Colonic mucosa (tissue), 4 donors: ENCODE data around the gene AREG. TPM values are rescaled to one million over a fixed set of nuclear protein-coding genes. Genes with fewer than 3 reads are reported as not detected.

Experiments used
- DNase-seq: peaks from one replicate; pipeline ENCODE4 v3.0.0-alpha.2; 2020
- H3K27ac ChIP-seq: fragments of 200-600 bp; one replicate; pipeline ENCODE4 v1.8.0; 2021
- H3K27me3 ChIP-seq: fragments of 200-600 bp; one replicate; pipeline ENCODE4 v1.8.0; 2021
- H3K36me3 ChIP-seq: fragments of 200-600 bp; one replicate; pipeline ENCODE4 v1.8.0; 2021
- H3K4me1 ChIP-seq: fragments of 200-600 bp; one replicate; pipeline ENCODE4 v1.8.0; 2021; ENCODE audit warnings: mild to moderate bottlenecking
- H3K4me3 ChIP-seq: fragments of 200-600 bp; one replicate; pipeline ENCODE4 v1.8.0; 2021
- H3K9ac ChIP-seq, 2 donors: one replicate each; pipeline ENCODE4 v1.7.0; 2013; ENCODE audit warnings: control low read depth in 2 of 2, low read depth in 2 of 2, low read length in 2 of 2
- H3K9me3 ChIP-seq: fragments of 200-600 bp; one replicate; pipeline ENCODE4 v1.8.0; 2021
- intact Hi-C: fragments of 100-400 bp; cut with DNase I; formaldehyde crosslinking; loops from one replicate; pipeline ENCODE4 v1.14.1; 2022
- total RNA-seq, 2 donors: library from RNA; stranded (reverse); fragmentation: NEBNext Ultra II Directional in 1 of 2; extraction: Animal tissue kit (Norgen Biotek cat#: 25700) in 1 of 2; gene quantifications; one replicate each; pipeline ENCODE4 v1.2.1, GENCODE V29; 2021
- TF ChIP-seq, protein P1 (sequence below): fragments of 200-600 bp; IDR thresholded peaks from one replicate; pipeline ENCODE4 v1.8.0; 2022; ENCODE audit warnings: antibody characterized with exemption, mild to moderate bottlenecking
- donor health status: healthy.
- donor health status: DM: no; HTN: no; CAD: no.
- donor health status: DM: no; HTN: no; CAD: no.

Gene AREG
- total RNA-seq, 2 donors from 2014 or later = 13.4 to 21.7 TPM

DNA sequence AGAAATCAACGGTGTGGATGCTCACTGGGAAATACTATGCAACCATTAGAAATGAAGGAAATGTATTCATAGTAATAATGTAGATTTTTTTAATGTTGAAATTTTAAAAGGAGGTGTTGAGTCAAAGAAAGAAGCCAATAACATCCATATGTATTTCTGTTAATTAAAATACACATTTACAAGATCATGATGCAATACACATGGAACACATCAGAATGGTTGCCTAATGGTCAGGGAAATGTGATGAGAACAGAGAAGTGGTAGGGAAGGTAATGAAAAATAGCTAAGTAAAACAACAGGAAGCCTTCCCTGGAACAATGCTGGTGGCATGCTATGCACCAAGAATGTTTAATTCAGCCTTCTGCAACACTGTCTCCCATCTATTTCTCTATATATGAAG, 18.2 kb downstream of the AREG start:
- Histone ChIP-seq H3K27ac (no peak overlapping the region), H3K4me1 (no peaks in the 10 kb centered on the region), H3K4me3 (no peak overlapping the region), H3K9ac (no peak overlapping the region), H3K9me3 (no peaks in the 10 kb centered on the region), H3K27me3 (no peaks in the 10 kb centered on the region), H3K36me3 (no peaks in the 10 kb centered on the region)
- TF ChIP-seq, protein P1, sequence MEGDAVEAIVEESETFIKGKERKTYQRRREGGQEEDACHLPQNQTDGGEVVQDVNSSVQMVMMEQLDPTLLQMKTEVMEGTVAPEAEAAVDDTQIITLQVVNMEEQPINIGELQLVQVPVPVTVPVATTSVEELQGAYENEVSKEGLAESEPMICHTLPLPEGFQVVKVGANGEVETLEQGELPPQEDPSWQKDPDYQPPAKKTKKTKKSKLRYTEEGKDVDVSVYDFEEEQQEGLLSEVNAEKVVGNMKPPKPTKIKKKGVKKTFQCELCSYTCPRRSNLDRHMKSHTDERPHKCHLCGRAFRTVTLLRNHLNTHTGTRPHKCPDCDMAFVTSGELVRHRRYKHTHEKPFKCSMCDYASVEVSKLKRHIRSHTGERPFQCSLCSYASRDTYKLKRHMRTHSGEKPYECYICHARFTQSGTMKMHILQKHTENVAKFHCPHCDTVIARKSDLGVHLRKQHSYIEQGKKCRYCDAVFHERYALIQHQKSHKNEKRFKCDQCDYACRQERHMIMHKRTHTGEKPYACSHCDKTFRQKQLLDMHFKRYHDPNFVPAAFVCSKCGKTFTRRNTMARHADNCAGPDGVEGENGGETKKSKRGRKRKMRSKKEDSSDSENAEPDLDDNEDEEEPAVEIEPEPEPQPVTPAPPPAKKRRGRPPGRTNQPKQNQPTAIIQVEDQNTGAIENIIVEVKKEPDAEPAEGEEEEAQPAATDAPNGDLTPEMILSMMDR = no peak
- intact Hi-C loops = no loop called here
- no peak for DNase-seq

DNA sequence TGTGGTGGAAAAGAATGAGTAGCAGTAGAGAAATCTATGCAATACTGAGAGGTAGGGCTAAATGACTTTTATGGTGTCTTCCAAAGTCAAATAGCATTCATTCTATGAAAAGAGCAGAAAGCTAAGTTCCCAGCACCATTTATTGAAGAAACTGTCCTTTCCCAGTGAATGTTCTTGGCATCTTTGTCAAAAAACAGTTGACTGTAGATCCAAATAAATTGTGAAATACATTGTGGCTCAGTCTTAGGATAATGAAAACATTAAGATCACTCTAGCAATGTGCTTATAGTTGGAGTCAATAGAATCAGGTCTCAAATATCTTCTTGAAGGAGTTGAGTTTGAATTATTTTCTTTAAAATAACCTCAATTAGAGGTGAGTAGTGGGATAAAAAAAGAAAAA, 19.4 kb downstream of the AREG start:
- DNase-seq = no peak
- no peaks in the 10 kb centered on the region for H3K27me3 ChIP-seq
- no peaks in the 10 kb centered on the region for H3K4me1 ChIP-seq
- no peak overlapping the region for H3K27ac ChIP-seq
- no peaks in the 10 kb centered on the region for H3K36me3 ChIP-seq
- no peak overlapping the region for H3K4me3 ChIP-seq
- TF ChIP-seq, protein P1 = no peak
- no peaks in the 10 kb centered on the region for H3K9me3 ChIP-seq
- intact Hi-C loops = no loop called here
- H3K9ac ChIP-seq = no peak overlapping the region

DNA sequence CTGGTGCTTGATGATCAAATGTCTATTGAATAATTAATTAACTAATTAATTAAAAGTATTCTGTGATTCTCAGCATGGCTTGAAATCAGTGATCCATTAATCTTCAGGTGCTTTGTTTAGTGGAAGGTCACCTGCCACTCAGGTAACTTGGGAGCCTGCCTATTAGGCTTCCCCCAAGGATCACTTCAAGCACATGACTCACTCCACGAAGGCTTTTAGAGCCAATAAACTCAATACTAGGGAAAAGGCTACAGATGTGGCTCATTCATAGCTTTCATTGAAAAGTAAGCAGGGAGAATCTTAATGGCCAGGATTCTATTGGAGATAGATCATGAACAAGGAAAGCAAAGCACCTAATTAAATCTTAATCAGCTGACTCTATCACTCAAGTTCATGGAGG, 21.3 kb downstream of the AREG start:
- Histone ChIP-seq H3K4me3 (no peak overlapping the region), H3K27me3 (no peaks in the 10 kb centered on the region), H3K9me3 (no peaks in the 10 kb centered on the region), H3K9ac (no peak overlapping the region), H3K36me3 (no peaks in the 10 kb centered on the region), H3K27ac (no peak overlapping the region), H3K4me1 (no peaks in the 10 kb centered on the region)
- intact Hi-C loops = no loop called here
- TF ChIP-seq, protein P1 = no peak
- no peak for DNase-seq

DNA sequence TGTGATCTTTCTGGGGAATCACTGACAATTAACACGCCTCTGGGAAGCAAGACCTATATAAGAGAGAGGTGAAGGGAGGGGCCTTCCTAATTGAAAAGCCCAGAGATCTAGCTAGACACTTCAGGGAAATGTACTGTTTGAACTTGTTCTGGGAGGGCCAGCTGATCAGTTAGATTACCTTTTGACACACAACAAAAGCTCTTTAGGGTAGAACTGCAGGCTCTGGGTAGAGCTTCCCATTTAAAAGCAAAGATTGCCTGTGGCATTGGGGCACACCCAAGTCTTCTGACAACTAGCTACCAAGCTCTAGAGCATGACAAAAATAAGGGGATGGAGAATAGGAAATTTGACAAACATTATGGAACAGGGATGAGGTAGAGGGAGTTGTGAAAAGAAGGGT, 26.3 kb downstream of the AREG start:
- Histone ChIP-seq H3K4me3 (no peak overlapping the region), H3K27me3 (no peaks in the 10 kb centered on the region), H3K9ac (no peak overlapping the region), H3K9me3 (no peaks in the 10 kb centered on the region), H3K27ac (no peak overlapping the region), H3K4me1 (no peaks in the 10 kb centered on the region), H3K36me3 (no peaks in the 10 kb centered on the region)
- TF ChIP-seq, protein P1 = no peak
- intact Hi-C loops = no loop called here
- DNase-seq = no peak

DNA sequence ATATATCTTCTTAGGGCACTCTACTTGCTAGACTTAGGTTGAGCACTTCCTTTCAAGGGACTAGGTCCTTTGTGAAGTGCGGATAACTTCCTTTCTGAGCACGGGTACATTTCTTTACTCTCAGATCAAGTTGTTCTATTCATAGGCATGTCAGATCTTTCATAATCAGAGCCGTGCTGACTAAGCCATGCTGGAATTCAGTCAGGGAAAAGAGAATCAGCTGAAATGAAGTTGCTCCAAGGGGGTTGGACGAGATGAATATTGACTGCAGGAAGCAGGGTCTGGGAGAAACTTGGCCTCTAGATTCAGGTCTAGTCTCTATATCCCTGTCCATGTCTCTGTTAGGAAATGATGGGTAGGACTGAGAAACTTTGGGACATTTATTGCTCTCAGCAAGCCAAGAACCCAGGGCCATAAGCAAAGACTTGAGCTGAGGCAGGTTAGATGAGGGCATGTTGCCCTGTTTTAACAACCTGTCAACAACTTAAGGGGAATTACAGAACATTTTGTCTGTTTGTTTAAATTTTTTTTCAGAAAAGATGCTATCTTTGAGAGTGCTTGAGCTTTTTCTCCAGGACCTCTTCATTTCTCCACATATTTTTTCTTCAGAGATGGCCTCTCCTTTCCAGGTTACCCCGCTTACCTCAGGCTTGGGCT, 28.3 kb downstream of the AREG start:
- intact Hi-C loops = no loop called here
- H3K27ac ChIP-seq = no peak overlapping the region
- H3K9me3 ChIP-seq = no peaks in the 10 kb centered on the region
- H3K4me1 ChIP-seq = no peaks in the 10 kb centered on the region
- H3K4me3 ChIP-seq = no peak overlapping the region
- no peak for DNase-seq
- H3K36me3 ChIP-seq = no peaks in the 10 kb centered on the region
- H3K27me3 ChIP-seq = no peaks in the 10 kb centered on the region
- TF ChIP-seq, protein P1 = no peak
- no peak overlapping the region for H3K9ac ChIP-seq
